Trophoblast cell (in vitro differentiated cells and primary cell): Measurements from ENCODE around the gene CD69.
A peak's percentile ranks its signal among the peaks of the same experiment; 100 is the strongest.

ENCODE experiments used
- DNase-seq, 2 donors: peaks; one replicate each; pipeline ENCODE4 v3.0.0-alpha.2; 2016
- H2AFZ ChIP-seq: 2 replicates; pipeline ENCODE4 v1.6.1; 2013; ENCODE audit warnings: low read length, moderate library complexity, mild to moderate bottlenecking; ENCODE audit not compliant: insufficient read depth, poor library complexity
- H2AK5ac ChIP-seq: 2 replicates; pipeline ENCODE4 v1.6.1; 2013; ENCODE audit warnings: mild to moderate bottlenecking, low read length
- H2BK120ac ChIP-seq: 2 replicates; pipeline ENCODE4 v1.6.1; 2013; ENCODE audit warnings: low read length, mild to moderate bottlenecking, moderate library complexity; ENCODE audit not compliant: insufficient read depth, poor library complexity
- H2BK12ac ChIP-seq: 2 replicates; pipeline ENCODE4 v1.6.1; 2013; ENCODE audit warnings: mild to moderate bottlenecking, low read length, moderate library complexity
- H2BK5ac ChIP-seq: 2 replicates; pipeline ENCODE4 v1.6.1; 2013; ENCODE audit warnings: low read length, low read depth, moderate library complexity, mild to moderate bottlenecking; ENCODE audit not compliant: poor library complexity
- H3K14ac ChIP-seq: 2 replicates; pipeline ENCODE4 v1.6.1; 2013; ENCODE audit warnings: mild to moderate bottlenecking, low read length
- H3K18ac ChIP-seq: 2 replicates; pipeline ENCODE4 v1.6.1; 2013; ENCODE audit warnings: mild to moderate bottlenecking, low read length
- H3K23ac ChIP-seq: 2 replicates; pipeline ENCODE4 v1.6.1; 2013; ENCODE audit warnings: low read length
- H3K27ac ChIP-seq: 2 replicates; pipeline ENCODE4 v1.5.1; 2013; ENCODE audit warnings: low read depth, mild to moderate bottlenecking, inconsistent platforms, low read length, moderate library complexity
- H3K27me3 ChIP-seq: 2 replicates; pipeline ENCODE4 v1.6.1; 2013; ENCODE audit warnings: inconsistent platforms, mild to moderate bottlenecking, low read length, moderate library complexity; ENCODE audit not compliant: insufficient read depth
- H3K36me3 ChIP-seq, 2 experiments: 1 replicate in 1 of 2; 2 replicates in 1 of 2; pipeline ENCODE4 v1.6.1; 2013; ENCODE audit warnings: low read length in 2 of 2, mild to moderate bottlenecking in 2 of 2, moderate library complexity in 1 of 2; ENCODE audit not compliant: insufficient read depth in 2 of 2, control insufficient read depth in 1 of 2
- H3K4ac ChIP-seq: 2 replicates; pipeline ENCODE4 v1.6.1; 2013; ENCODE audit warnings: low read depth, mild to moderate bottlenecking, low read length, moderate library complexity
- H3K4me1 ChIP-seq, 2 experiments: 1 replicate in 1 of 2; 2 replicates in 1 of 2; pipeline ENCODE4 v1.6.1; 2013; ENCODE audit warnings: low read length in 2 of 2, mild to moderate bottlenecking in 2 of 2, moderate library complexity in 1 of 2; ENCODE audit not compliant: insufficient read depth in 2 of 2, control insufficient read depth in 1 of 2
- H3K4me2 ChIP-seq: 2 replicates; pipeline ENCODE4 v1.6.1; 2013; ENCODE audit warnings: inconsistent platforms, mild to moderate bottlenecking, low read length, moderate library complexity
- H3K4me3 ChIP-seq: 2 replicates; pipeline ENCODE4 v1.5.1; 2013; ENCODE audit warnings: mild to moderate bottlenecking, low read depth, low read length, inconsistent platforms
- H3K79me1 ChIP-seq: one replicate; pipeline ENCODE4 v1.6.1; 2013; ENCODE audit warnings: low read length
- H3K79me2 ChIP-seq: 2 replicates; pipeline ENCODE4 v1.6.1; 2013; ENCODE audit warnings: low read length, mild to moderate bottlenecking; ENCODE audit not compliant: control insufficient read depth, insufficient read depth, poor library complexity
- H3K9ac ChIP-seq: 2 replicates; pipeline ENCODE4 v1.6.1; 2013; ENCODE audit warnings: mild to moderate bottlenecking, low read length
- H3K9me3 ChIP-seq: 2 replicates; pipeline ENCODE4 v1.6.1; 2013; ENCODE audit warnings: low read depth, mild to moderate bottlenecking, control low read depth, inconsistent platforms, low read length; ENCODE audit not compliant: insufficient read depth
- H4K12ac ChIP-seq: 2 replicates; pipeline ENCODE4 v1.6.1; 2013; ENCODE audit warnings: low read depth, mild to moderate bottlenecking, low read length, moderate library complexity
- H4K8ac ChIP-seq: 2 replicates; pipeline ENCODE4 v1.6.1; 2013; ENCODE audit warnings: low read depth, mild to moderate bottlenecking, low read length, moderate library complexity
- H4K91ac ChIP-seq: one replicate; pipeline ENCODE4 v1.6.1; 2013; ENCODE audit warnings: low read depth, mild to moderate bottlenecking, low read length, moderate library complexity
- WGBS: extraction: QIAGEN DNeasy Blood & Tissue Kit; methylation state at CpG from one replicate; pipeline ENCODE4 v1.1.7; 2013; ENCODE audit warnings: missing lambda C conversion rate; ENCODE audit not compliant: insufficient read length, insufficient coverage; ENCODE audit errors: extremely low coverage; 5-methylcytosine and 5-hydroxymethylcytosine counted together

The CD69 gene

DNA sequence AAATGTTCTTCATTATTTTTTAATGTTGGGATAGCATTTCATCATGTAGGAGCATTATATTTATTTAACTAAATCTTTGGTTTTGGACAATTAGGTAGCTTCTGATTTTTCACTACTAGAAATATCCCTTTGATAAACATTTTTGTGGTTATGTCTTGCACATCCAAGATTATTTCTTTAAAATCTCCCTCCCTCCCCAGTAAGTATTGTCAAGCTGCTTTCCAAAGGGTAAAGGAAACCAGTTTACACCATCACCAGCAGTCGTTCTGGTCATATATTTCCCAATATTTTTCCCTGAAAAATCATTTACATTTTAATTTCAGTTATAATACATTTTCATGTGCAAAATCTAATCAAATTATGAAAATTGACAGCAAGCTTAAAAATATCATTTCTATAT lies 11.1 kb downstream of the CD69 start:
- WGBS: no CpG with 5 or more reads among the region's 1 CpG
- no peak overlapping the region for H4K8ac ChIP-seq
- DNase-seq: no peak
- H4K12ac ChIP-seq: no peak overlapping the region
- no peaks in the 10 kb centered on the region for H3K36me3 ChIP-seq
- H2AK5ac ChIP-seq: no peak overlapping the region
- no peaks in the 10 kb centered on the region for H3K27me3 ChIP-seq
- H3K4ac ChIP-seq: no peak overlapping the region
- no peak overlapping the region for H2AFZ ChIP-seq
- H2BK120ac ChIP-seq: no peak overlapping the region
- H2BK5ac ChIP-seq: no peak overlapping the region
- no peak overlapping the region for H4K91ac ChIP-seq
- no peak overlapping the region for H3K23ac ChIP-seq
- H3K79me1 ChIP-seq: no peaks in the 10 kb centered on the region
- H3K27ac ChIP-seq: no peak overlapping the region
- peaks cover 0 to 2% of the 10 kb centered on the region in 2 experiments for H3K4me1 ChIP-seq
- H3K18ac ChIP-seq: no peak overlapping the region
- H3K14ac ChIP-seq: no peak overlapping the region
- no peak overlapping the region for H3K9ac ChIP-seq
- no peak overlapping the region for H3K4me2 ChIP-seq
- H3K4me3 ChIP-seq: no peak overlapping the region
- no peak overlapping the region for H2BK12ac ChIP-seq
- H3K9me3 ChIP-seq: no peaks in the 10 kb centered on the region
- H3K79me2 ChIP-seq: no peaks in the 10 kb centered on the region

DNA sequence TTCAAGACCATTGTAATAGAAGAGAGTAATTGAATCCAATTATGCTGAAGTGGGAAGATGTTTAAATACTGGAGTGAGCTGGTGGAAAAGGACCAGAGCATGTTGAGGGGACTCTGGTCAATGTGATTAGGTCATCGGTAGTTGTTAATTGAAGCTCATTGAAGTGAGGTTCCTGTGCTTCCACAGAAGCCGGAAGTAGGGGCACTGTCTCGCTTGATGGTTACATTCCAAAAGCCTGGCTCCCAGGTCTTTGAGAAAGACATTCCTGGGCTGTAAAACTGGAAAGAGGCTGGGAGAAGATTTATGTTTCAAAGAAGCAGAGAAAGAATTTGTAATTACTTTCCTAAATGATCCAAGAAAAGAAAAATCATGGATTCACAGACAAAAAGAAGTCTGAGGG lies 15.5 kb downstream of the CD69 start:
- Histone ChIP-seq H3K4me3 (no peak overlapping the region), H3K23ac (no peak overlapping the region), H4K91ac (no peak overlapping the region), H3K9me3 (no peaks in the 10 kb centered on the region), H3K79me2 (no peaks in the 10 kb centered on the region), H2AK5ac (no peak overlapping the region), H3K14ac (no peak overlapping the region), H4K12ac (no peak overlapping the region), H3K27me3 (no peaks in the 10 kb centered on the region), H2BK12ac (no peak overlapping the region), H4K8ac (no peak overlapping the region), H2AFZ (no peak overlapping the region), H3K4me2 (no peak overlapping the region), H2BK5ac (no peak overlapping the region), H3K18ac (no peak overlapping the region), H3K9ac (no peak overlapping the region), H3K4me1 (peaks cover 3 to 4% of the 10 kb centered on the region in 2 experiments), H3K27ac (peak overlapping the region; percentile 17), H3K4ac (no peak overlapping the region), H2BK120ac (no peak overlapping the region), H3K79me1 (no peaks in the 10 kb centered on the region), H3K36me3 (no peaks in the 10 kb centered on the region)
- WGBS: no CpG with 5 or more reads among the region's 3 CpGs
- no peak for DNase-seq

DNA sequence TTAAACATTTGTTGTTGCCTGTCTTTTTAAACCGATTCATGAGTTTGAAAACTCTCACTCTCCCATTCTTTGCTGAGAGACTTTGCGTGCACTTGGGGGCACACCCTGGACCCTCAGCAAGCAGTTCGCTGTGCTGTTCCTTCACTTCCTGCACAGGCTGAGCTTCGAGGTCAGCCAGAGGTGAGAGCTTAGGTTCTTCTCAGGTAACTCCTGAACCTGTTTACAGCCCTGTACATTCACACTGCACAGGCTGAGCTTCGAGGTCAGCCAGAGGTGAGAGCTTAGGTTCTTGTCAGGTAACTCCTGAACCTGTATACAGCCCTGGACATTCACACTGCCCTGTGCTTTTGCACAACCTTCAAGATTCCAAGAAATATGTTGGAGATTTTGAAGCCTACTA lies 18.0 kb downstream of the CD69 start:
- Histone ChIP-seq H4K91ac (no peak overlapping the region), H3K36me3 (no peaks in the 10 kb centered on the region), H2AFZ (no peak overlapping the region), H3K4me1 (peaks cover 3 to 4% of the 10 kb centered on the region in 2 experiments), H3K14ac (no peak overlapping the region), H3K23ac (no peak overlapping the region), H3K9ac (no peak overlapping the region), H2AK5ac (no peak overlapping the region), H2BK120ac (no peak overlapping the region), H3K9me3 (no peaks in the 10 kb centered on the region), H2BK5ac (no peak overlapping the region), H4K12ac (no peak overlapping the region), H2BK12ac (no peak overlapping the region), H3K27me3 (no peaks in the 10 kb centered on the region), H3K79me1 (no peaks in the 10 kb centered on the region), H3K18ac (no peak overlapping the region), H4K8ac (no peak overlapping the region), H3K4me3 (no peak overlapping the region), H3K4me2 (no peak overlapping the region), H3K27ac (no peak overlapping the region), H3K79me2 (no peaks in the 10 kb centered on the region), H3K4ac (no peak overlapping the region)
- DNase-seq: no peak
- no CpG with 5 or more reads among the region's 5 CpGs for WGBS

DNA sequence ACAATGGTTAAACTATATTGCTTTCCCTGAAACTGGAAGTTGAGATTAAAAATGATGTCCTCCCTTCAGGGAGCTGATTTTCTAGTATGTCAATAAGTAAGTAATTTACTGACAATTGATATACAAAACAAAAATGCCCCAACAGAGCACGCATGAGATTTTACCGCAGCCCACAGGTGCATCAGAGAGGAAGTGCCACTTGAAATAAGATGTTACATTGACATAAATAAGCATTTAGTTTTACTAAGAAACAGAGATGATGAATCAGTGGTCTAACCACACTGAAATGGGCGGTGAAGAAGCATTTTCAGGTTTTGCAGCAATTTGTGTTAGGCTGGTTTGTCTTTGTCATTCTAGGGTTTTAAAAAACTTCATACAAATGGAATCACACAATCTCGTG lies 19.0 kb downstream of the CD69 start:
- Histone ChIP-seq H3K4me1 (peaks cover 3 to 4% of the 10 kb centered on the region in 2 experiments), H3K18ac (no peak overlapping the region), H3K27ac (no peak overlapping the region), H4K12ac (no peak overlapping the region), H2BK5ac (no peak overlapping the region), H2AK5ac (no peak overlapping the region), H3K36me3 (no peaks in the 10 kb centered on the region), H3K4ac (no peak overlapping the region), H4K8ac (no peak overlapping the region), H4K91ac (no peak overlapping the region), H3K79me1 (no peaks in the 10 kb centered on the region), H2AFZ (no peak overlapping the region), H3K23ac (no peak overlapping the region), H3K79me2 (no peaks in the 10 kb centered on the region), H3K9ac (no peak overlapping the region), H3K9me3 (no peaks in the 10 kb centered on the region), H3K27me3 (no peaks in the 10 kb centered on the region), H3K4me2 (no peak overlapping the region), H3K14ac (no peak overlapping the region), H2BK120ac (no peak overlapping the region), H2BK12ac (no peak overlapping the region), H3K4me3 (no peak overlapping the region)
- DNase-seq: no peak
- WGBS: no CpG with 5 or more reads among the region's 4 CpGs
